ENCODE data around the gene NCAM1. TPM values are rescaled to one million over a fixed set of nuclear protein-coding genes. Genes with fewer than 3 reads are reported as not detected.

Gene NCAM1
- total RNA-seq, 1 donor from 2014 or later: 505 TPM

GRCh38 chr11:113174882-113175281, 213.7 kb downstream of the NCAM1 start:
- no peak for DNase-seq

GRCh38 chr11:113176599-113177360, 215.6 kb downstream of the NCAM1 start:
- no peak for DNase-seq

- DNase-seq: no peak
These were observed 216.5 kb downstream of the NCAM1 start for GRCh38 chr11:113177671-113178070.

- DNase-seq: no peak
These were observed 217.3 kb downstream of the NCAM1 start for GRCh38 chr11:113178381-113179070.

GRCh38 chr11:113179181-113179704, 218.0 kb downstream of the NCAM1 start:
- DNase-seq: no peak

- no peak for DNase-seq
These were observed 219.9 kb downstream of the NCAM1 start for GRCh38 chr11:113181094-113181493.

GRCh38 chr11:113182288-113182687, 221.1 kb downstream of the NCAM1 start:
- no peak for DNase-seq

GRCh38 chr11:113184498-113184897, 223.3 kb downstream of the NCAM1 start:
- DNase-seq: no peak

GRCh38 chr11:113188371-113188834, 227.2 kb downstream of the NCAM1 start:
- DNase-seq: no peak

- DNase-seq: no peak
These were observed 228.9 kb downstream of the NCAM1 start for GRCh38 chr11:113189909-113190667.

GRCh38 chr11:113192121-113192925, 231.1 kb downstream of the NCAM1 start:
- no peak for DNase-seq

- no peak for DNase-seq
These were observed 231.8 kb downstream of the NCAM1 start for GRCh38 chr11:113193016-113193415.

- no peak for DNase-seq
These were observed 232.7 kb downstream of the NCAM1 start for GRCh38 chr11:113193946-113194345.

- DNase-seq: no peak
These were observed 234.5 kb downstream of the NCAM1 start for GRCh38 chr11:113195728-113196127.

- no peak for DNase-seq
These were observed 236.2 kb downstream of the NCAM1 start for GRCh38 chr11:113197446-113197845.

GRCh38 chr11:113198972-113199661, 237.9 kb downstream of the NCAM1 start:
- no peak for DNase-seq

- DNase-seq: no peak
These were observed 238.6 kb downstream of the NCAM1 start for GRCh38 chr11:113199866-113200265.

GRCh38 chr11:113201054-113201818, 240.0 kb downstream of the NCAM1 start:
- DNase-seq: peak; percentile 45

GRCh38 chr11:113202431-113202830, 241.2 kb downstream of the NCAM1 start:
- no peak for DNase-seq

GRCh38 chr11:113203141-113203753, 242.0 kb downstream of the NCAM1 start:
- no peak for DNase-seq
